Activated CD8-positive, alpha-beta memory T cell treated with anti-CD3 and anti-CD28 coated beads for 48 hours (primary cell): ENCODE measurements around the gene NFAT5.
"Not testable (repeated sequence)": the region's sequence is repeated elsewhere in the genome, so short reads cannot be mapped to it uniquely, and the experiment has no call there.

Source experiments
- DNase-seq, 3 experiments: peaks; one replicate each; pipeline ENCODE4 v3.0.0-alpha.2; 2020; ENCODE audit warnings: low read depth in 2 of 3, low spot score in 2 of 3

Gene NFAT5

GRCh38 chr16:69706256-69706974 is 140.6 kb downstream of the NFAT5 start:
- no peak for DNase-seq

- no peak for DNase-seq
These were observed 141.2 kb downstream of the NFAT5 start for GRCh38 chr16:69706975-69707340.

GRCh38 chr16:69707920-69708683 is 142.3 kb downstream of the NFAT5 start:
- no peak for DNase-seq

GRCh38 chr16:69709456-69710084 is 143.8 kb downstream of the NFAT5 start:
- DNase-seq: no peak

- no peak for DNase-seq
These were observed 145.5 kb downstream of the NFAT5 start for GRCh38 chr16:69711115-69711740.

- DNase-seq: no peak
These were observed 146.5 kb downstream of the NFAT5 start for GRCh38 chr16:69712277-69712676.

GRCh38 chr16:69712914-69713581 is 147.3 kb downstream of the NFAT5 start:
- no peak for DNase-seq

GRCh38 chr16:69717066-69717465 is 151.3 kb downstream of the NFAT5 start:
- no peak for DNase-seq

GRCh38 chr16:69718111-69718764 is 152.5 kb downstream of the NFAT5 start:
- no peak for DNase-seq

- no peak for DNase-seq
These were observed 155.2 kb downstream of the NFAT5 start for GRCh38 chr16:69720822-69721430.

GRCh38 chr16:69721441-69721957 is 155.7 kb downstream of the NFAT5 start:
- DNase-seq: no peak

- DNase-seq: no peak
These were observed 158.7 kb downstream of the NFAT5 start for GRCh38 chr16:69724414-69724873.

- no peak for DNase-seq
These were observed 159.3 kb downstream of the NFAT5 start for GRCh38 chr16:69724981-69725479.

- DNase-seq: no peak
These were observed 159.9 kb downstream of the NFAT5 start for GRCh38 chr16:69725480-69726312.

GRCh38 chr16:69726313-69727060 is 160.7 kb downstream of the NFAT5 start, which contains the start of gene NQO1:
NQO1 (minus strand) TSS chr16:69726560; CDS start chr16:69726439, 121 bp downstream.
- DNase-seq: peak; percentile 82 to 85 (median 82)

GRCh38 chr16:69727916-69728270 is 162.1 kb downstream of the NFAT5 start:
- no peak for DNase-seq

- not testable (repeated sequence) for DNase-seq
These were observed 163.3 kb downstream of the NFAT5 start for GRCh38 chr16:69729030-69729429.

GRCh38 chr16:69731280-69731679 is 165.5 kb downstream of the NFAT5 start:
- DNase-seq: not testable (repeated sequence)
